ENCODE data around the gene PLEKHM3. TPM values are rescaled to one million over a fixed set of nuclear protein-coding genes. Genes with fewer than 3 reads are reported as not detected.

The PLEKHM3 gene
- total RNA-seq, 1 donor: 23.5 TPM

DNA sequence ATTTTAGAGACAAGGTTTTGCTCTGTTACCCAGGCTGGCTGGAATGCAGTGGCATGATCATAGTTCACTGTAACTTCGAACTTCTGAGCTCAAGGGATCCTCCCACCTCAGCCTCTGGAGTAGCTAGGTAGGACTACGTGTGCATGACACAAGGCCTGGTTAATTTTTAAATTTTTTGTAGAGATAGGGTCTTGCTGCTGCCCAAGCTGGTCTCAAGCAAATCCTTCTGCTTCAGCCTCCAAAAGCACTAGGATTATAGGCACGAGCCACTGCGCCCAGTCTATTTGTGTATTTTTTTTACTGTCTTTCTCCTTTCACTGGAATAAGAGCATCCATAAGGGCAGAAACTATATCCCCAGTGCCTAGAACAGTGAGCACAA is 89.3 kb downstream of the PLEKHM3 start:
- Histone ChIP-seq H3K79me2 (ENCODE audit: insufficient read depth, low read length) (no peaks in the 10 kb centered on the region), H3K9me3 (ENCODE audit: low read depth, low read length) (no peaks in the 10 kb centered on the region), H3K4me1 (ENCODE audit: insufficient read depth, low read length) (no peaks in the 10 kb centered on the region), H2AFZ (ENCODE audit: low read length) (no peak overlapping the region), H3K36me3 (ENCODE audit: insufficient read depth, low read length) (no peaks in the 10 kb centered on the region), H3K27me3 (ENCODE audit: insufficient read depth, low read length) (no peaks in the 10 kb centered on the region), H4K20me1 (ENCODE audit: insufficient read depth, low read length) (no peaks in the 10 kb centered on the region), H3K27ac (ENCODE audit: low read depth, low read length) (no peak overlapping the region), H3K4me2 (ENCODE audit: insufficient read depth, low read length) (no peak overlapping the region), H3K4me3 (ENCODE audit: insufficient read depth, low read length) (no peak overlapping the region)
- TF ChIP-seq CTCF (IDR thresholded peaks at IDR 0.05; ENCODE audit: extremely low read depth, low read depth, low read length): no peak
- DNase-seq (ENCODE audit: insufficient read length, low spot score, missing footprints): no peak

DNA sequence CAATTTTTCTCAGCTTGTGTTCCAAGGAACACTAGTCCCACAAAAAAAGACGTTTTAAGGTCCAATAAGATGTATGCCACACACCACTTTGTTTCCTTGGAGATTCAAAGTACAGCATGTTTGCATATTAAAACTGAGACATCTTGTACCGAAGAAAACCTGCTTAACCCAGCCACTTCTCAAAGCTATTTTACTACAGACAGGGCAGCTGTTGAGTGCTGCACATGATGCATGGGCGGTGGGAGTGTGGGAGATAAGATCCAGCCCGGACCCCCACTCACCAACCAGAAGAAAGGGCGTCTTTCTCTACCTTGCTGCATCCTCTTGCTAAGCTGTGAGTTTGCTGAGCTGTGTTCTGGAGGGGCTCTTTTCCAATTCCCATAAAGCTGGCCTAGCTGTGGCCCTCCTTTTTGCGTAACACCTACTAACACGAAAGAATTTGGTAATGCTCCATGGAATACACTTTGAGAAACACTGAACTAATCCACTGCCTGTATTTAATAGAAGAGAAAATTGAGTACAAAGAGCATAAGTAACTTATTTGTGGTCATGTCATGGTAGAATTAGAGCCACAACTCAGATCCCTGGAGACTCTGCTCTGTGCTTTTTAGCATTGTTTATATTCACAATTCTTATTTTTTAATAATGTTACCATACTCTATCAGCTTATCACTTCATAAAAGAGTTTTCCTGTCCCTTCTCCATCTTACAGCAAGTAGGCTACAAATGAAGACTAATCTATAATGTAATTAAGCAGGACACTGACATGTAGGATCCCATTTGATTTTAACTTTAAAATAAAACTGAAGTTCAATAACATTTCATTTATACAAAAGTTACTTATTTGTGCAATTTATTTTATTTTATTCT is 90.0 kb downstream of the PLEKHM3 start:
- no peak overlapping the region for H3K4me2 ChIP-seq (ENCODE audit: insufficient read depth, low read length)
- H3K4me1 ChIP-seq (ENCODE audit: insufficient read depth, low read length): no peaks in the 10 kb centered on the region
- H3K4me3 ChIP-seq (ENCODE audit: insufficient read depth, low read length): no peak overlapping the region
- no peaks in the 10 kb centered on the region for H3K9me3 ChIP-seq (ENCODE audit: low read depth, low read length)
- H4K20me1 ChIP-seq (ENCODE audit: insufficient read depth, low read length): no peaks in the 10 kb centered on the region
- no peaks in the 10 kb centered on the region for H3K79me2 ChIP-seq (ENCODE audit: insufficient read depth, low read length)
- H3K27ac ChIP-seq (ENCODE audit: low read depth, low read length): no peak overlapping the region
- no peaks in the 10 kb centered on the region for H3K27me3 ChIP-seq (ENCODE audit: insufficient read depth, low read length)
- DNase-seq (ENCODE audit: insufficient read length, low spot score, missing footprints): no peak
- no peak for TF ChIP-seq CTCF (IDR thresholded peaks at IDR 0.05; ENCODE audit: extremely low read depth, low read depth, low read length)
- no peaks in the 10 kb centered on the region for H3K36me3 ChIP-seq (ENCODE audit: insufficient read depth, low read length)
- no peak overlapping the region for H2AFZ ChIP-seq (ENCODE audit: low read length)

GRCh38 chr2:207934720-207935119 is 90.6 kb downstream of the PLEKHM3 start:
- Histone ChIP-seq H3K27me3 (ENCODE audit: insufficient read depth, low read length) (no peaks in the 10 kb centered on the region), H3K27ac (ENCODE audit: low read depth, low read length) (no peak overlapping the region), H3K79me2 (ENCODE audit: insufficient read depth, low read length) (no peaks in the 10 kb centered on the region), H2AFZ (ENCODE audit: low read length) (no peak overlapping the region), H4K20me1 (ENCODE audit: insufficient read depth, low read length) (no peaks in the 10 kb centered on the region), H3K36me3 (ENCODE audit: insufficient read depth, low read length) (no peaks in the 10 kb centered on the region), H3K4me3 (ENCODE audit: insufficient read depth, low read length) (no peak overlapping the region), H3K9me3 (ENCODE audit: low read depth, low read length) (no peaks in the 10 kb centered on the region), H3K4me1 (ENCODE audit: insufficient read depth, low read length) (peaks cover 3% of the 10 kb centered on the region), H3K4me2 (ENCODE audit: insufficient read depth, low read length) (no peak overlapping the region)
- no peak for DNase-seq (ENCODE audit: insufficient read length, low spot score, missing footprints)
- no peak for TF ChIP-seq CTCF (IDR thresholded peaks at IDR 0.05; ENCODE audit: extremely low read depth, low read depth, low read length)

DNA sequence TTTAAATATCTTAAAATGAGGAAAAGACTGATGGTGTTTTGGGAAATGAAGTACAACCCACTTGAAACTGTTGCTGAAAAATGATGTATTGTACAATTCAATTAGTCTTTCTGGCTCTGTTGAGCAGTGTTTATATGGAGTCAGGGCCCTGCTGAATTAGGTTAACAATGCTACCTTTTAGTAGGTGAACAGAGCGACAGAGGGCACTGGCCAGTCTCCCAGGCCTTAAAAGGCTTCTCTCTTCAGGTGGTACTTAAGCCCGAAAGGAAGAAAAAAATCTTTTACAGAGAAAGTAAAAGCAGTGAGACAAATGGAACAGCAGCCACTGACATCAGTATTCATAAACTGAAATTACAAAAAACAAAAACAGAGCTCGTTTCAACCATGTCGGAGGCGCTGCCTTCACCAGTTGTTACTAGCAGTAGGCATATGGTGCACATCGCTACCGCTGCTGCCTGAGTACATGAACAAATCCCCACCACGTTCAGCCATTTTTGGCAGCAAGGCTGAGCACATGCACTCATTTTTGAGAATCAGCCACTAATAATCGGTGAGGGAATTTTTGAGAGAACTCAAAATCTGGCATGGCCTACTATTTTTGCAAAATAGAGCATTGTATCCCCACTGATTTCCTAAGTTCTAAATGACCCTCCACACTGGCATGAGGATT is 91.8 kb downstream of the PLEKHM3 start:
- no peak for DNase-seq (ENCODE audit: insufficient read length, low spot score, missing footprints)
- Histone ChIP-seq H3K79me2 (ENCODE audit: insufficient read depth, low read length) (no peaks in the 10 kb centered on the region), H3K27me3 (ENCODE audit: insufficient read depth, low read length) (no peaks in the 10 kb centered on the region), H2AFZ (ENCODE audit: low read length) (no peak overlapping the region), H3K9me3 (ENCODE audit: low read depth, low read length) (no peaks in the 10 kb centered on the region), H3K4me3 (ENCODE audit: insufficient read depth, low read length) (no peak overlapping the region), H3K4me2 (ENCODE audit: insufficient read depth, low read length) (no peak overlapping the region), H3K4me1 (ENCODE audit: insufficient read depth, low read length) (peaks cover 4% of the 10 kb centered on the region), H4K20me1 (ENCODE audit: insufficient read depth, low read length) (no peaks in the 10 kb centered on the region), H3K27ac (ENCODE audit: low read depth, low read length) (no peak overlapping the region), H3K36me3 (ENCODE audit: insufficient read depth, low read length) (no peaks in the 10 kb centered on the region)
- TF ChIP-seq CTCF (IDR thresholded peaks at IDR 0.05; ENCODE audit: extremely low read depth, low read depth, low read length): no peak
